Lower leg skin (tissue), 4 donors: Measurements from ENCODE around the gene AKTIP. TPM values are rescaled to one million over a fixed set of nuclear protein-coding genes. Genes with fewer than 3 reads are reported as not detected.

Source experiments
- DNase-seq, 2 donors: peaks; one replicate each; pipeline ENCODE4 v3.0.0-alpha.2; 2019; ENCODE audit warnings: low spot score in 2 of 2
- H3K4me3 ChIP-seq: fragments of 200-600 bp; sonication (generic); 2 replicates; pipeline ENCODE4 v1.5.1; 2017; ENCODE audit warnings: mild to moderate bottlenecking, low read depth; ENCODE audit not compliant: poor library complexity, severe bottlenecking
- CTCF ChIP-seq, 3 donors: fragments of 450-650 bp; IDR thresholded peaks; one replicate each; pipeline ENCODE4 v1.5.1; 2016; ENCODE audit warnings: antibody characterized with exemption in 3 of 3, mild to moderate bottlenecking in 3 of 3, moderate library complexity in 2 of 3
- POLR2A ChIP-seq, 2 donors: fragments of 450-650 bp; IDR thresholded peaks; one replicate each; pipeline ENCODE4 v1.6.1; 2016 to 2017; ENCODE audit warnings: antibody characterized with exemption in 2 of 2, mild to moderate bottlenecking in 1 of 2, moderate library complexity in 1 of 2
- WGBS, 2 donors: methylation state at CpG; one replicate each; pipeline ENCODE4 v1.1.5; 2018; 5-methylcytosine and 5-hydroxymethylcytosine counted together
- intact Hi-C: fragments of 100-400 bp; cut with DNase I; formaldehyde crosslinking; loops from one replicate; pipeline ENCODE4 v1.15.0; 2023; ENCODE audit warnings: low total_unique reads
- total RNA-seq, 4 donors: library from RNA; depleted of rRNA; stranded (reverse); fragments of >200 nt; gene quantifications; one replicate each; pipeline ENCODE4 v1.1.0, GENCODE V29; 2016

Gene AKTIP
- total RNA-seq, 4 donors from 2014 or later, result 30.9 to 90.9 (median 59.9) TPM

- intact Hi-C loops, result no loop called here
- H3K4me3 ChIP-seq, result no peak overlapping the region
- no peak for TF ChIP-seq CTCF (IDR thresholded peaks at IDR 0.05)
- no peak for TF ChIP-seq POLR2A (IDR thresholded peaks at IDR 0.05)
- DNase-seq, result no peak
- 80 to 83% methylated on average over 5 of the region's 5 CpGs for WGBS, 2 donors
Observed at GRCh38 chr16:53537626-53538025, 34.6 kb upstream of the AKTIP start.

GRCh38 chr16:53534206-53534605 lies 31.2 kb upstream of the AKTIP start:
- intact Hi-C loops, result no loop called here
- TF ChIP-seq CTCF (IDR thresholded peaks at IDR 0.05) (no peak), POLR2A (IDR thresholded peaks at IDR 0.05) (no peak)
- H3K4me3 ChIP-seq, result no peak overlapping the region
- DNase-seq, result no peak
- 79 to 90% methylated on average over 2 of the region's 2 CpGs for WGBS, 2 donors

GRCh38 chr16:53530741-53531140 lies 27.7 kb upstream of the AKTIP start:
- TF ChIP-seq CTCF (IDR thresholded peaks at IDR 0.05), result no peak
- TF ChIP-seq POLR2A (IDR thresholded peaks at IDR 0.05), result no peak
- DNase-seq, result no peak
- H3K4me3 ChIP-seq, result no peak overlapping the region
- intact Hi-C loops, result no loop called here
- 46 to 63% methylated on average over 1 of the region's 1 CpG for WGBS, 2 donors

GRCh38 chr16:53530046-53530445 lies 27.0 kb upstream of the AKTIP start:
- TF ChIP-seq CTCF (IDR thresholded peaks at IDR 0.05) (no peak), POLR2A (IDR thresholded peaks at IDR 0.05) (no peak)
- WGBS, 2 donors, result 55 to 68% methylated on average over 10 of the region's 10 CpGs
- DNase-seq, result no peak

GRCh38 chr16:53529513-53529912 lies 26.5 kb upstream of the AKTIP start:
- H3K4me3 ChIP-seq, result no peak overlapping the region
- WGBS, 2 donors, result 75 to 77% methylated on average over 14 of the region's 14 CpGs
- no peak for DNase-seq
- intact Hi-C loops, result no loop called here
- no peak for TF ChIP-seq CTCF (IDR thresholded peaks at IDR 0.05)
- TF ChIP-seq POLR2A (IDR thresholded peaks at IDR 0.05), result no peak

More at GRCh38 chr16:53530046-53530445, 27.0 kb upstream of the AKTIP start:
- no peak overlapping the region for H3K4me3 ChIP-seq
- intact Hi-C loops, result no loop called here

- 90 to 95% methylated on average over 6 of the region's 6 CpGs for WGBS, 2 donors
- DNase-seq, result no peak
- intact Hi-C loops, result no loop called here
- TF ChIP-seq CTCF (IDR thresholded peaks at IDR 0.05) (no peak), POLR2A (IDR thresholded peaks at IDR 0.05) (no peak)
- H3K4me3 ChIP-seq, result no peak overlapping the region
Observed at GRCh38 chr16:53528797-53529196, 25.8 kb upstream of the AKTIP start.
